HG03378 (cell line): ENCODE measurements around the gene LTB4R.

Experiments
- ATAC-seq: cut with Tn5 transposase; IDR thresholded peaks from one replicate; pipeline ENCODE4 v1.9.1; 2021; ENCODE audit warnings: mild to moderate bottlenecking, moderate library complexity; ENCODE audit not compliant: unreplicated experiment

LTB4R gene

DNA sequence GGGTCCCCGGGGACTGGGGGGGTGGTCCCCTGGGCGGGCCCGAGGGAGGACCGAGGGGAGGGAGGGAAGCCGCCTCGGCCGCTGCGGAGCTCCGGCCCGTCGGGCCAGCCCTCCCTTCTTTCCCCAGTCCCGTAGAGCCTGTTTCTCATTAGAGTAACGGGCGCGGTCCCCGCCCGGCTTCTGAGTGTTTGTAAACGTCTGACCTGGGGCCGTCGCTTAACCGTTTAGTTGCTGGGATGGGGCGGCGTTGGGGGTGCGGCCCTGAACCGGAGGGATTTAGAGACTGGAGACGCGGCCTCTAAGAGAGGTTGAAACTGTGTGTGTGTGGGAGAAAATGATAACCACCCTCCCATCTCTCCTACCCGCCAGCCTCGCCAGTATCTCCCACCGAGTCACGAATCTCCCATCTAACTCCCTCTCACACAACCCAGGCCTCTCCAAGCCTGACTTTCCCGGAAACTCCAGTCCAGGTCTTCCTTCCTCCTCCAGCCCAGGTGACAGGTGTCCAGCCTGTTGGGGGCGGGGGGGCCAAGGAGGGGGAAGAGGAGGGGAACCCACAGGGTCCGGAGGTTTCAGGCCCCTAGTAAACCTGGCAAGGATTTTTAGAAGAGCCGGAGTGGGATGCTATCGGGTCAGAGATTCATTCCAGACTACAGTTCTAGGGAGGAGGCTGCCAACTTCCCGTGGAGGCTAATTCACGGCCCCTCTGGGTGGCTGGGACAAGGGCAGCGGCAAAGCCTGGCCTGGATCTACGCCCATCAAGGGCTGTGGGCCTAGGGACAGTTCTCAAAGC lies 55.6 kb downstream of the LTB4R start:
- ATAC-seq, result peak; percentile 32
